GM19328 (cell line): Measurements from ENCODE around the gene ATP8A1.
"Not testable (repeated sequence)": the region's sequence is repeated elsewhere in the genome, so short reads cannot be mapped to it uniquely, and the experiment has no call there.

ENCODE experiments used
- ATAC-seq: cut with Tn5 transposase; IDR thresholded peaks from one replicate; pipeline ENCODE4 v1.9.1; 2021; ENCODE audit warnings: mild to moderate bottlenecking, moderate library complexity; ENCODE audit not compliant: unreplicated experiment

ATP8A1 gene

GRCh38 chr4:42377497-42377896, 279.4 kb downstream of the ATP8A1 start:
- ATAC-seq: no peak

DNA sequence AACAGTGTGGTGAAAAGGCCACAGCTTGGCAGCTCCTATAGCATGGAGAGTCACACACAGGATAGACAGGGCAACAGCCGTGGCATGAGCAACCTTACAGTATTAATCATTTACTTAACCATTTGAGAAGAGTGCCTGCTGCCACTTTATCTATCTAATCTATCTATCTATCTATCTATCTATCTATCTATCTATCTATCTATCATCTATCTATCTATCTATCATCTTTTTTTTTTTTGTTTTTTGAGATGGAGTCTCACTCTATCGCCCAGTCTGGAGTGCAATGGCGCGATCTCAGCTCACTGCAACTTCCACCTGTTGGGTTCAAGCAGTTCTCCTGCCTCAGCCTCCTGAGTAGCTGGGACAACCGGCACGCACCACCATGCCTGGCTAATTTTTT, 284.6 kb downstream of the ATP8A1 start:
- ATAC-seq: not testable (repeated sequence)

GRCh38 chr4:42371305-42372252, 285.3 kb downstream of the ATP8A1 start:
- no peak for ATAC-seq

- no peak for ATAC-seq
These were observed 287.4 kb downstream of the ATP8A1 start for GRCh38 chr4:42369489-42369888.

- ATAC-seq: no peak
These were observed 289.9 kb downstream of the ATP8A1 start for GRCh38 chr4:42366959-42367358.

DNA sequence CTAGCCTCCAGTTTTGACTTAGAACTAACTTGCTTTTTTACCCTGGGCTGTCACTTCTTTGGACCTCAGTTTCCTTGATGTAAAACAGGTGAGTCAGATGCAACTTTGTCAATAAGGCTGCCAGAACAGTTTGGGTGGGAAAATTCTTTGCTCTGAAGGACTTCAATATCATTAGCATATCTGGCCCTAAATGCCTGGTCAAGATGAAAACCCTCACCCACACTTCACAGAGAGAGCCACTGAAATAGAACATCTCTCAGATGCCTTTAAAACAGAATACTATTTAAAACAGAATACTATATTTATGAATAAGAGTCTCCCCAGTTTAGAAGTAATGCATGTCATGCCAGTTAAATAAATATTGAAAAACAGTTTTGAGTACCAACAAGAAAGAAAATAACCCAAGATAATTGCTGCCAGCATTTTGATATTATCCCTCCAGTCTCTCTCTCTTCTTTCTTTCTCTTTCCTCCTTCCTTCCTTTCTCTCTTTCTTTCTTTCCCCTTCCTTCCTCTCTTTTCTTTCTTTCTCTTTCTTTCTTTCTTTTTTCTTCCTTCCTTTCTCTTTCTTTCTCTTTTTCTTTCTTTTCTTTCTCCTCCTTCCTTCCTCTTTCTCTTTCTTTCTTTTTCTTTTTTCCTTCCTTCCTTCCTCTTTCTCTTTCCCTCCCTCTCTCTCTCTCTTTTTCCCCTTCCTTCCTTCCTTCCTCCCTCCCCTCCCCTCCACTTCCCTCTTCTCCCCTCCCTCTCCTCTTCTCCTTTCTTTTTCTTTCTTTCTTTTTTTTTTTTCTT, 292.4 kb downstream of the ATP8A1 start:
- no peak for ATAC-seq

DNA sequence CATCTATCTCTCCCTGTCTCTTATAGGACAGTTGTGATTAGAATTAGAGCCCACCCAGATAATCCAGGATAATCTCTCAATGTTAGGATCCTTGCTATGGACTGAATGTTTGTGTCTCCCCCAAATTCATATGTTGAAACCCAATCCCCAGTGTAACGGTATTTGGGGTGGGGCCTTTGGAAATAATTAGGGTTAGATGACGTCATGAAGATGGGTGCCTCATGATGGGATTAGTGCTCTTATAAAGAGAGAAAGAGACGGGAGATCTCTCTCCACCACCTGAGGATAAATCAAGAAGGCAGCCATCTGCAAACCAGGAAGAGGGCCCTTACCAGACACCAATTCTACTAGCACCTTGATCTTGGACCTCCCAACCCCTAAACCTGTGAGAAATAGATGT, 293.3 kb downstream of the ATP8A1 start:
- ATAC-seq: no peak

- no peak for ATAC-seq
These were observed 294.3 kb downstream of the ATP8A1 start for GRCh38 chr4:42362591-42362990.

- no peak for ATAC-seq
These were observed 295.4 kb downstream of the ATP8A1 start for GRCh38 chr4:42361456-42361855.

GRCh38 chr4:42360256-42360669, 296.6 kb downstream of the ATP8A1 start:
- ATAC-seq: no peak

DNA sequence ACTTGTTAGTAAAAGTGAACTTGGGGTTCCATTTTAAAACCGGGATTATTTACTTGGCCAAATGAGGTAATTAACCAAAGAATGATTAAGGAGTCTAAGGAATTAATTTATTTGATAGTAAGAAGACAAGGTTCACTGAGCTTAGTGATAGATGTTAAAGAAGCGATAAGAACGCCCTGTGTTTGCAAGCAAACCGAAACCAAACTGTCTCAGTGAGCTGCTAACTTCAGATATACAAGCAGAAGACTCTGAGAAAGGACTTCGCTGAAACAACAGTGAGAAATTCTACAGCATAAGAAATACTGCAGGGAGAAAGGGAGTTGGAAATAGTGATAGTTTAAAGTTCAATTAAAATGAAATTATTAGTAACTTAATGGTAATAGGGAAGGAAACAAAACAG, 297.2 kb downstream of the ATP8A1 start:
- no peak for ATAC-seq
